ENCODE data around the gene C10orf62.
"Not testable (repeated sequence)": the region's sequence is repeated elsewhere in the genome, so short reads cannot be mapped to it uniquely, and the experiment has no call there.

Gene C10orf62

GRCh38 chr10:97547962-97548361, 41.6 kb upstream of the C10orf62 start:
- no peak for TF ChIP-seq CTCF (conservative IDR thresholded peaks at IDR 0.05)
- H3K27ac ChIP-seq, result no peak overlapping the region

GRCh38 chr10:97548828-97549455, 40.6 kb upstream of the C10orf62 start:
- H3K27ac ChIP-seq, result no peak overlapping the region

DNA sequence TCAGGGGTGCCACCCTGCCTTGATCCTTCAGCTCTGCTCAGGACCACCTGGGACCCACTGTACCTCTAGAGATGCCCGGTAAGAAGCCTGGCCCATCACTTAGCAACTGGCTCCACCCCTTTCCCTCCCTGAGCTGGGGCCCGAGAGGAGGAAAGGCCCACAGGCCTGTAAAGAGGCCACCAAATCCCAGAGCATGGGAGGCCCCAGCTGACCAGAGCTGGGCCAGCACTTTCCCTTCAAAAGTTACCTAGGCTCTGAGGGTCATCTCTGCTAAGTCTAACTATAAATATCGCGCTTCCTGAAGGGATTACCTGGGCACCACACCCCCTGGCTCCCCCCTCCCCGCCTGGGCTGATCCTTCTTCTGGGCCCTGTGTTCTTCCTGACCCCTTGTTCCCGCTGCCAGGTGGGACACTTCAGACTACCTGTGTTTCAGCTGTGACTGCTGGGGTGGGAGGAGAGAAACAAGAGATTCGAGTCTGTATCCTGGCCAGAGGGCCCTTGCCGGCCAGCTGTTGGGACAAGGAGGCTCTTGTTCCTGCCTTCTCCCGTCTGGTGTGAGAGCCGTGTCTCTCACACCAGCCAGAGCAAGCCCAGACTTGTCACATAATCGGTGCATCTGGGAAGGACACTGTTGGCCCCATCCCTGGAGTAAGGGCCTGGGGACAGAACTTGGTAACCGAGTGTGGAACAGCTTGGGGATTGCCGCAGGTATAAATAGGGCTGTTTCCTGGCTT, 39.8 kb upstream of the C10orf62 start:
- no peak overlapping the region for H3K27ac ChIP-seq
- no peak for TF ChIP-seq CTCF (conservative IDR thresholded peaks at IDR 0.05)

More at GRCh38 chr10:97548828-97549455, 40.6 kb upstream of the C10orf62 start:
- TF ChIP-seq CTCF (conservative IDR thresholded peaks at IDR 0.05), result no peak

DNA sequence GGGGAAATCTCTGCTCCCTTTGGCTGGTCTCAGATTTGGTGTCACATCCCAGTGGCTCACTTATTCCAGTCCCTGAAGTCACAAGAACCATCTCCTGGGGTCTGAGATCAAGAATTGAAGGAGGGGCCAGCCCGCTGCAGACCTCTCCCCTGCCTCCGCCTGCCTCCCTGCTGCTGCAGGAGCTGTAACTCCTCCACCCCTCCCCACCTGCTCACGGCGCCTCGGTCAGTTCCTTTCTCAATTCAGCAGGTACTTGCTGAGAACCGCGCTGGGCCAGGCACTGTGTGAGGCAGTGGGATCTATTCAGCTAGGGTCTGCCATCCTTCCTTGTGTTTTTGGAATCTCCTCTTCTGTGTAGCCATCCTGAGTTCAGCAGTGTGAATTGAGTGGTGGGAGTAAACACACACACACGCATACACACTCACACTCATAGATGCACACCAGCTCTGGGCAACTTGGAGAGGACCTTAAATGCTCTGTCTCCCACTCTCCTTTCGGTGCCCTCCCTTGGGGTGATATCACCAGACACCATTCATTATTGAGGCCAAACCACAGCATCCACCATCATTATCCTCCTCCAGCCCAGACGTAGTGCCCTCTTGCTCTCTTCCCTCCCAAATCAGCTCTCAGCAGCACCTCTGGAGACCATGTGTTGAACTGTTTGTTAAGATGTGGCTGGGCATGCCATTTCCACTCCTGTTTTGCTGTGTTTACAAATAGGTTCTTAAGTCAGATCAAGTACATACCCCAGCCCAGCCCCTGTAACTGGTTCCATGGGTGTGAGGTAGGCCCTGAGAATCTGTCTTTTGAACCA, 39.0 kb upstream of the C10orf62 start:
- H3K27ac ChIP-seq, result no peak overlapping the region
- TF ChIP-seq CTCF (conservative IDR thresholded peaks at IDR 0.05), result no peak

GRCh38 chr10:97551271-97551670, 38.2 kb upstream of the C10orf62 start:
- TF ChIP-seq CTCF (conservative IDR thresholded peaks at IDR 0.05), result no peak
- no peak overlapping the region for H3K27ac ChIP-seq

GRCh38 chr10:97553575-97554031, 35.9 kb upstream of the C10orf62 start:
- no peak overlapping the region for H3K27ac ChIP-seq
- peak; percentile 94 for TF ChIP-seq CTCF (conservative IDR thresholded peaks at IDR 0.05)

DNA sequence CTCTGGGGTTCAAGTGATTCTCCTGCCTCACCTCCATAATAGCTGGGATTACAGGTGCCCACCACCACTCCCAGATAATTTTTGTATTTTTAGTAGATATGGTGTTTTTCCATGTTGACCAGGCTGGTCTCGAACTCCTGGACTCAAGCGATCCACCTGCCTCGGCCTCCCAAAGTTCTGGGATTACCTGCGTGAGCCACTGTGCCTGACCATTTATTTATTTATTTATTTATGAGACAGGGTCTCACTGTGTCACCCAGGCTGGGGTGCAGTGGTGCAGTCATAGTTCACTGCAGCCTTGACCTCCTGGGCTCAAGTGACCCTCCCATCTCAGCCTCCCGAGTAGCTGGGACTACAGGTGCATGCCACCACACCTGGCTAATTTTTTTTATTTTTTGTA, 35.2 kb upstream of the C10orf62 start:
- not testable (repeated sequence) for H3K27ac ChIP-seq

GRCh38 chr10:97555541-97555940, 34.0 kb upstream of the C10orf62 start:
- H3K27ac ChIP-seq, result not testable (repeated sequence)

GRCh38 chr10:97560731-97561381, 28.7 kb upstream of the C10orf62 start:
- H3K27ac ChIP-seq, result not testable (repeated sequence)

DNA sequence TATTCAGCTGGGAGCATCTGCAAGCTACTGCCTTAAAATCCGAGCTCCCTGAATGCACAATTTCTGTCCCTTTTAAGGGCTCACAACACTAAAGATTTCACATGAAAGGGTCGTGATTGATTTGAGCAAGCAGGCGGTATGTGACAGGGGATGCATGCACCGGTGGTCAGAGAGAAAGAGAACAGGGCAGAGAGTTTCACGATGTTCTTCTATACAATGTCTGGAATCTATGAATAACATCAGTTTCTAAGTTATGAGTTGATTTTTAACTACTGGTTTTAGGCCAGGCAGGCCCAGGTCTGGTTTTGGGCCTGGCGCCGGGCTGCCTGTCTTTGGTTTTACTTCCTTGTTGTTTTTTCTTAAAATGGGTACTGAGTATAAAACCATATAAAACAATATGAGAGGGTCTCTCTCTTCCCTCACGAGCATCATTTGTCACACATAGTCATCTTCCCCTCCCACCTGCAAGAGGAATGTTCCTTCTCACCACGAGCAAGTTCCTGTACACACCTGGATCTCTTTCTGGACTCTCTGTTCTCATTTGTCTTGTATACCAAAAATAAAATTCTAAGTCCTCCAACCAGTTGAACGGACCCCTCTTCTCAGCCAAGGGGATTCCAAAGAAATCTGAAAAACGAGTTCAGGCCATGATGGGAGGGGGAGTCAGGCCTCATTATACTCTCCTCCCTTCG, 28.0 kb upstream of the C10orf62 start:
- H3K27ac ChIP-seq, result not testable (repeated sequence)

DNA sequence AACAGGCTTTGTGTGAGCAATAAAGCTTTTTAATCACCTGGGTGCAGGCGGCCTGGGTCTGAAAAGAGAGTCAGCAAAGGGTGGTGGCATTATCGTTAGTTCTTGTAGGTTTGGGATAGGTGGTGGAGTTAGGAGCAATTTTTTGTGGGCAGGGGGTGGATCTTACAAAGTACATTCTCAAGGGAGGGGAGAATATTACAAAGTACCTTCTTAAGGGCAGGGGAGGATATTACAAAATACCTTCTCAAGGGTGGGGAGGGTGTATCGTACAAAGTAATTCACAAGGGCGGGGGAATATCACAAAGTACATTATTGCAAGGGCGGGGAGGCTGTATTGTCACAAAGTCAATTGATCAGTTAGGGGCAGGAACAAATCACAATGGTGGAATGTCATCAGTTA, 27.2 kb upstream of the C10orf62 start:
- H3K27ac ChIP-seq, result not testable (repeated sequence)
